ENCODE data around the gene FOXK2.
A peak's percentile ranks its signal among the peaks of the same experiment; 100 is the strongest.
"Not testable (repeated sequence)": the region's sequence is repeated elsewhere in the genome, so short reads cannot be mapped to it uniquely, and the experiment has no call there.

The FOXK2 gene

GRCh38 chr17:82528484-82529265 lies 9.1 kb downstream of the FOXK2 start:
- H3K4me3 ChIP-seq (ENCODE audit: low read depth in 1 of 5, low read length in 5 of 5), result no peak overlapping the region
- H3K27me3 ChIP-seq (ENCODE audit: control insufficient read depth in 5 of 5, insufficient read depth in 4 of 5, low read length in 5 of 5), result no peaks in the 10 kb centered on the region
- peak overlapping the region; percentile 28 for H3K27ac ChIP-seq (ENCODE audit: low read depth, low read length)
- peaks cover 0 to 49% (median 45%) of the 10 kb centered on the region in 5 donors for H3K4me1 ChIP-seq (ENCODE audit: control insufficient read depth in 5 of 5, insufficient read depth in 5 of 5, low read length in 5 of 5)
- peak overlapping the region in 2 of 5 donors; percentile 2 to 29 for H3K9ac ChIP-seq (ENCODE audit: low read length in 5 of 5)
- H3K9me3 ChIP-seq (ENCODE audit: control insufficient read depth in 5 of 5, low read length in 5 of 5), result no peaks in the 10 kb centered on the region
- H3K36me3 ChIP-seq (ENCODE audit: control insufficient read depth in 5 of 5, insufficient read depth in 5 of 5, low read length in 5 of 5), result no peaks in the 10 kb centered on the region

DNA sequence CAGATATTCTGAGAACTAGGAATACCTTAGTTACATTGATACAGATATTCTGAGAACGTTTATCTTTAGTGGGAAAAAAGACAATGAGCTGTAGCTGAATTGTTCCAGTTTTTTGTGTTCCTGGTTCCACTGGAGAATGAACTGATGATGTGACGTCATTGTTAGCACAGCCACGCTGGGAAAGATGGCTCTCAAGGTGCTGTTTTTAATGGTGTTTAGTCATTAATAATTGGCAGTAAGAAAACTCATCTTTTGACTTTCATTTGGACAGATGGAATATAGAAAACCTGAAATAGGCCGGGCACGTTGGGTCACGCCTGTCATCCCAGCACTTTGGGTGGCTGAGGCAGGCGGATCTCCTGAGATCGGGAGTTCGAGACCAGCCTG lies 10.4 kb downstream of the FOXK2 start:
- Histone ChIP-seq H3K4me3 (ENCODE audit: low read depth in 1 of 5, low read length in 5 of 5) (no peak overlapping the region), H3K9me3 (ENCODE audit: control insufficient read depth in 5 of 5, low read length in 5 of 5) (no peaks in the 10 kb centered on the region), H3K4me1 (ENCODE audit: control insufficient read depth in 5 of 5, insufficient read depth in 5 of 5, low read length in 5 of 5) (peaks cover 3 to 54% (median 42%) of the 10 kb centered on the region in 5 donors), H3K36me3 (ENCODE audit: control insufficient read depth in 5 of 5, insufficient read depth in 5 of 5, low read length in 5 of 5) (no peaks in the 10 kb centered on the region), H3K9ac (ENCODE audit: low read length in 5 of 5) (no peak overlapping the region), H3K27me3 (ENCODE audit: control insufficient read depth in 5 of 5, insufficient read depth in 4 of 5, low read length in 5 of 5) (no peaks in the 10 kb centered on the region), H3K27ac (ENCODE audit: low read depth, low read length) (no peak overlapping the region)

DNA sequence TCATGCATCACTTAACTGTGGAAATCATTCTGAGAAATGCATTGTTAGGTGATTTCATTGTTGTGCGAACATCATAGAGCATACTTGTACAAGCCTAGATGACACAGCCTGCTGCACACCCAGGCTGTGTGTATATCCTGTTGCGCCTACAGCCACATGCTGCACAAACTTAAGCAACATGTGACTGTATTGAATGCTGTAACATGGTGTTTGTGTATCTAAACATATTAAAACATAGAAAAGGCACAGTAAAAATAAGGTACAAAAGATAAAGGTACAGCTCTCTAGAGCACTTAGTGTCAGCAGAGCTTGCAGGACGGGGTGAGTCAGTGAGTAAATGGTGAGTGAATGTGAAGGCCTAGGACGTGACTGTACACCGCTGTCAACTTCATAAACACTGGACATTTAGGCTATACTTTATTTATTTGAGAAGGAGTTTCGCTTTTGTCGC lies 11.9 kb downstream of the FOXK2 start:
- Histone ChIP-seq H3K36me3 (ENCODE audit: control insufficient read depth in 5 of 5, insufficient read depth in 5 of 5, low read length in 5 of 5) (no peaks in the 10 kb centered on the region), H3K4me1 (ENCODE audit: control insufficient read depth in 5 of 5, insufficient read depth in 5 of 5, low read length in 5 of 5) (peaks cover 6 to 55% (median 43%) of the 10 kb centered on the region in 5 donors), H3K9me3 (ENCODE audit: control insufficient read depth in 5 of 5, low read length in 5 of 5) (no peaks in the 10 kb centered on the region), H3K27me3 (ENCODE audit: control insufficient read depth in 5 of 5, insufficient read depth in 4 of 5, low read length in 5 of 5) (no peaks in the 10 kb centered on the region), H3K4me3 (ENCODE audit: low read depth in 1 of 5, low read length in 5 of 5) (no peak overlapping the region), H3K27ac (ENCODE audit: low read depth, low read length) (no peak overlapping the region), H3K9ac (ENCODE audit: low read length in 5 of 5) (peak overlapping the region in 1 of 5 donors; percentile 40)

- Histone ChIP-seq H3K4me3 (ENCODE audit: low read depth in 1 of 5, low read length in 5 of 5) (no peak overlapping the region), H3K27me3 (ENCODE audit: control insufficient read depth in 5 of 5, insufficient read depth in 4 of 5, low read length in 5 of 5) (no peaks in the 10 kb centered on the region), H3K9me3 (ENCODE audit: control insufficient read depth in 5 of 5, low read length in 5 of 5) (no peaks in the 10 kb centered on the region), H3K9ac (ENCODE audit: low read length in 5 of 5) (no peak overlapping the region), H3K4me1 (ENCODE audit: control insufficient read depth in 5 of 5, insufficient read depth in 5 of 5, low read length in 5 of 5) (peaks cover 11 to 63% (median 54%) of the 10 kb centered on the region in 5 donors), H3K36me3 (ENCODE audit: control insufficient read depth in 5 of 5, insufficient read depth in 5 of 5, low read length in 5 of 5) (no peaks in the 10 kb centered on the region), H3K27ac (ENCODE audit: low read depth, low read length) (no peak overlapping the region)
These were observed 14.9 kb downstream of the FOXK2 start for GRCh38 chr17:82534401-82534812.

DNA sequence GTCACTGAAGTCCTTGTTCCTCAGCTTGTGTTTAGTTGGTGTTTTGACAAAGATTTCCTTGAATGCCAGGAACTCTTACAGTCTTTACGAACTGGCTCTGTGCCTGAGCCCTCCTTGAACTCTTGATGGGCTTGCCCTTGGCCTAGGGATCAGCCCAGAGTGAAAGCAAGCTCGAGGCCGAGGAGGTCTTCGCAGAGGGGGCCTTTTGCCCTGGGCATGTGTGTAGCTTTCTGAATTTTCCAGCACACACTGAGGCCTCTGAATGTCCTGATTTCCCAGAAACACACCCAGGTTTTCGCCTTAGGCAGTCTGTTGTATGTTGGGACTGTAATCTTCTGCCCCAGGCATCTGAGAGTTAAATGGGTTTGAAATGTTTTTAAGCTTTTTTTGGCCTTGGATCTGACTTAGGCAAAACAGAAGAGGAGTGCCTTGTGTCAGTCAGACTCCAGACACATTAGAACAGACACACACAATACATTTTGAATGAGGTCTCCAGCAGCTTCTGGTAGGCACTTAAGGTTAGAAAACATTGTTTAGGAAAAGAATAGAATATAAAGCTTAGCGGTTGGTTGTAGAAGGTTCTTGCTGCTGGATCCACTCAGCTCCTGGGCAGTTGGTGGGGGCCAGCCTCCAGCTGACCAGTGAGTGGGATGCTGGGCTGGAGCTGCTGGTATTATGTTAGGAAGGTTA lies 17.1 kb downstream of the FOXK2 start:
- no peaks in the 10 kb centered on the region for H3K36me3 ChIP-seq (ENCODE audit: control insufficient read depth in 5 of 5, insufficient read depth in 5 of 5, low read length in 5 of 5)
- peak overlapping the region; percentile 5 to 39 (median 28) for H3K4me3 ChIP-seq (ENCODE audit: low read depth in 1 of 5, low read length in 5 of 5)
- H3K9me3 ChIP-seq (ENCODE audit: control insufficient read depth in 5 of 5, low read length in 5 of 5), result no peaks in the 10 kb centered on the region
- H3K4me1 ChIP-seq (ENCODE audit: control insufficient read depth in 5 of 5, insufficient read depth in 5 of 5, low read length in 5 of 5), result peaks cover 11 to 60% (median 46%) of the 10 kb centered on the region in 5 donors
- H3K27me3 ChIP-seq (ENCODE audit: control insufficient read depth in 5 of 5, insufficient read depth in 4 of 5, low read length in 5 of 5), result no peaks in the 10 kb centered on the region
- H3K9ac ChIP-seq (ENCODE audit: low read length in 5 of 5), result peak overlapping the region; percentile 9 to 70 (median 64)
- peak overlapping the region; percentile 84 for H3K27ac ChIP-seq (ENCODE audit: low read depth, low read length)

- peak overlapping the region; percentile 84 for H3K27ac ChIP-seq (ENCODE audit: low read depth, low read length)
- H3K4me3 ChIP-seq (ENCODE audit: low read depth in 1 of 5, low read length in 5 of 5), result peak overlapping the region in 1 of 5 donors; percentile 5
- H3K27me3 ChIP-seq (ENCODE audit: control insufficient read depth in 5 of 5, insufficient read depth in 4 of 5, low read length in 5 of 5); H3K9me3 ChIP-seq (ENCODE audit: control insufficient read depth in 5 of 5, low read length in 5 of 5); H3K36me3 ChIP-seq (ENCODE audit: control insufficient read depth in 5 of 5, insufficient read depth in 5 of 5, low read length in 5 of 5): not testable (repeated sequence)
- H3K4me1 ChIP-seq (ENCODE audit: control insufficient read depth in 5 of 5, insufficient read depth in 5 of 5, low read length in 5 of 5), result peaks cover 11 to 58% (median 45%) of the 10 kb centered on the region in 5 donors
- H3K9ac ChIP-seq (ENCODE audit: low read length in 5 of 5), result peak overlapping the region in 3 of 5 donors; percentile 38 to 64 (median 64)
These were observed 17.7 kb downstream of the FOXK2 start for GRCh38 chr17:82537228-82537627.

- H3K27me3 ChIP-seq (ENCODE audit: control insufficient read depth in 5 of 5, insufficient read depth in 4 of 5, low read length in 5 of 5); H3K4me3 ChIP-seq (ENCODE audit: low read depth in 1 of 5, low read length in 5 of 5); H3K9me3 ChIP-seq (ENCODE audit: control insufficient read depth in 5 of 5, low read length in 5 of 5); H3K27ac ChIP-seq (ENCODE audit: low read depth, low read length); H3K36me3 ChIP-seq (ENCODE audit: control insufficient read depth in 5 of 5, insufficient read depth in 5 of 5, low read length in 5 of 5): not testable (repeated sequence)
- Histone ChIP-seq H3K4me1 (ENCODE audit: control insufficient read depth in 5 of 5, insufficient read depth in 5 of 5, low read length in 5 of 5) (peaks cover 11 to 61% (median 47%) of the 10 kb centered on the region in 5 donors), H3K9ac (ENCODE audit: low read length in 5 of 5) (peak overlapping the region in 1 of 5 donors; percentile 4)
These were observed 19.5 kb downstream of the FOXK2 start for GRCh38 chr17:82539076-82539475.

DNA sequence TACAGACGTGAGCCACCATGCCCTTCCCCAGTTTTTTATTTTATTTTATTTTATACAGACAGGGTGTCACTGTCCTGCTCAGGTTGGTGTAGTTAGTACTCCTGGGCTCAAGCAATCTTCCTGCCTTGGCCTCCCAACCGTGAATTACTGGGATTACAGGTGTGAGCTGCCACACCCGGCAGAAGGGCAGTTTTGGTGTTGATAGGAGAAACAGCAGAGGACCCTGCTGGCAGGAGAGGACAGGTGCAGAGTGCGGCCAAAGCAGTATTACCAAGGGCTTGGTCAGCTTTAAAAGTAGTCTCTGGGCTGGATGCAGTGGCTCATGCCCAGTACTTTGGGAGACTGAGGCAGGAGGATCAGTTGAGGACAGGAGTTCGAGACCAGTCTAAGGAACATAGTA lies 22.9 kb downstream of the FOXK2 start:
- Histone ChIP-seq H3K36me3 (ENCODE audit: control insufficient read depth in 5 of 5, insufficient read depth in 5 of 5, low read length in 5 of 5) (no peaks in the 10 kb centered on the region), H3K4me1 (ENCODE audit: control insufficient read depth in 5 of 5, insufficient read depth in 5 of 5, low read length in 5 of 5) (peaks cover 0 to 40% (median 27%) of the 10 kb centered on the region in 5 donors), H3K27me3 (ENCODE audit: control insufficient read depth in 5 of 5, insufficient read depth in 4 of 5, low read length in 5 of 5) (no peaks in the 10 kb centered on the region), H3K9ac (ENCODE audit: low read length in 5 of 5) (no peak overlapping the region), H3K9me3 (ENCODE audit: control insufficient read depth in 5 of 5, low read length in 5 of 5) (no peaks in the 10 kb centered on the region), H3K27ac (ENCODE audit: low read depth, low read length) (no peak overlapping the region), H3K4me3 (ENCODE audit: low read depth in 1 of 5, low read length in 5 of 5) (no peak overlapping the region)

GRCh38 chr17:82544431-82545070 lies 25.0 kb downstream of the FOXK2 start:
- Histone ChIP-seq H3K9ac (ENCODE audit: low read length in 5 of 5) (peak overlapping the region in 2 of 5 donors; percentile 9 to 66), H3K4me3 (ENCODE audit: low read depth in 1 of 5, low read length in 5 of 5) (peak overlapping the region in 3 of 5 donors; percentile 27 to 40 (median 34)), H3K9me3 (ENCODE audit: control insufficient read depth in 5 of 5, low read length in 5 of 5) (peaks cover 0 to 2% (median 0%) of the 10 kb centered on the region in 5 donors), H3K27ac (ENCODE audit: low read depth, low read length) (peak overlapping the region; percentile 41), H3K4me1 (ENCODE audit: control insufficient read depth in 5 of 5, insufficient read depth in 5 of 5, low read length in 5 of 5) (peaks cover 3 to 47% (median 31%) of the 10 kb centered on the region in 5 donors), H3K36me3 (ENCODE audit: control insufficient read depth in 5 of 5, insufficient read depth in 5 of 5, low read length in 5 of 5) (no peaks in the 10 kb centered on the region), H3K27me3 (ENCODE audit: control insufficient read depth in 5 of 5, insufficient read depth in 4 of 5, low read length in 5 of 5) (no peaks in the 10 kb centered on the region)

All from subcutaneous abdominal adipose tissue (tissue), 5 donors.